ENCODE data around the gene MAN1A1. TPM values are rescaled to one million over a fixed set of nuclear protein-coding genes. Genes with fewer than 3 reads are reported as not detected.

MAN1A1 gene
- total and polyA plus RNA-seq, 2 experiments from 2014 or later: 117 to 245 TPM

DNA sequence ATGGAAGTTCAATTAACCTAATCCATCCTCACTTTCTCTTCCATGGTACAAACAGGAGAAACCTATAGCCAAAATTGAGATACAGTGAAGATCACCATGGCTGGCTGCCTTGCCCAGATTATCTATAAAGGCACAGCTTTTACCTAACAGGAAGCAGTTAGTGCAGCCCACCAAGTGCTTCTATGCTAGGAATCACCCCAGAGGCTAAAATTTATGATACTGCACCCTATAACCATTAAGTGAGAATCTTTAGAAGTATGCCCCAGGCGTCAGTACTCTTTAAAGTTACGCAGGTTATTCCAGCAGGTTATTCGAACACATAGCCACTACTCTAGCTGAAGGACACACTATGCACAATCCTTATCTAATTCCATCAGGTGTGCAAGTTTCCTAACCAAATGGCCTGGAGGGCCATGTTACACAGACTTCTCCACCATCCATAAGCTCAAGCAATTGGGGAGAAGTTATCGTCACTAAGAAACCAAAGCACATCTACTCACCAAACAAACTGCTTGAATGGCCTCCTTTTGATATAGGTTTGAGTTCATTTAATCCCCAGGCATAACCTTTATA, 43.1 kb downstream of the MAN1A1 start:
- no peak overlapping the region for H2AFZ ChIP-seq
- no peaks in the 10 kb centered on the region for H3K27me3 ChIP-seq
- TF ChIP-seq EZH2phosphoT487 (IDR thresholded peaks at IDR 0.05; ENCODE audit: low read depth, severe bottlenecking, unreplicated experiment): no peak
- DNase-seq (ENCODE audit: low spot score): no peak
- H3K27ac ChIP-seq: no peak overlapping the region
- H3K36me3 ChIP-seq (replicated peaks; ENCODE audit: insufficient read depth, low read depth): no peaks in the 10 kb centered on the region
- no peak overlapping the region for H3K4me3 ChIP-seq
- no peak overlapping the region for H3K4me2 ChIP-seq
- WGBS (ENCODE audit: low lambda C conversion rate, missing lambda C conversion rate): 66% methylated on average over 4 of the region's 4 CpGs
- peaks cover 14% of the 10 kb centered on the region for H3K4me1 ChIP-seq (ENCODE audit: insufficient read depth)
- H3K79me2 ChIP-seq: peaks cover 83% of the 10 kb centered on the region
- H3K9me3 ChIP-seq (ENCODE audit: low read depth): no peaks in the 10 kb centered on the region
- no peaks in the 10 kb centered on the region for H3K9me2 ChIP-seq (replicated peaks; ENCODE audit: insufficient read depth)
- H4K20me1 ChIP-seq (ENCODE audit: insufficient read depth, poor library complexity, severe bottlenecking): no peaks in the 10 kb centered on the region

DNA sequence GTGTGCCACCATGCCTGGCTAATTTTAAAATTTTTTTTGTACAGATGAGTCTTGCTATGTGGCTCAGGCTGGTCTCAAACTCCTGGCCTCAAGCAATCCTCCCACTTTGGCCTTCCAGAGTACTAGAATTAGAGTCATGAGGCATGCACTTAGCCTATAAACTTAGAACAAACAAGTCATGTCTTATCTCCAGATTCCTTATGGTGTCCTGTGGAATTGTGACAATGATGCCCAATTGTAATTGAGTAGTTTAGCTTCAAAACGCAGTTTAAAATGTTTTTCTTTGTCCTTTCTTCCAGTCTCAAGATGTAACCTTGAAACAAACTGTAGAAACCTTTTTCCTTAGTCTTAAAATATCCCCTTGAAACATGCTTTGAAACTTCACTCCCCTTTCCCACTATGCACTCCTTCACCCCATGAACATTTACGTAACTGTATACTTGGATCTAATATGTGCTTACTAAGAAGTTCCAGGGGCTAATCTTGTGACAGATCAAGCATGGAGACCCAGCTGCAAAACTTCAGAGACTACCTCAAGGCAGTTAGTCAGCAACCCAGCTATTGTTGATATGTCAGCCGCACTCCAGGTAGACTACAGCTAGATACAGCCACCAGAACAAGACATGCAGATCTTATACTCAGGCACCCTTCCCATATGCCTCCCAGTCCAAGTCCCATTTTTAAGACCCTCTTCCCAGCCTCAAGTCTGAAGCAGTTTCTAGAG, 46.2 kb downstream of the MAN1A1 start:
- TF ChIP-seq EZH2phosphoT487 (IDR thresholded peaks at IDR 0.05; ENCODE audit: low read depth, severe bottlenecking, unreplicated experiment) (no peak), EZH2 (IDR thresholded peaks at IDR 0.05; ENCODE audit: borderline replicate concordance) (no peak)
- TF ChIP-seq, protein P1, sequence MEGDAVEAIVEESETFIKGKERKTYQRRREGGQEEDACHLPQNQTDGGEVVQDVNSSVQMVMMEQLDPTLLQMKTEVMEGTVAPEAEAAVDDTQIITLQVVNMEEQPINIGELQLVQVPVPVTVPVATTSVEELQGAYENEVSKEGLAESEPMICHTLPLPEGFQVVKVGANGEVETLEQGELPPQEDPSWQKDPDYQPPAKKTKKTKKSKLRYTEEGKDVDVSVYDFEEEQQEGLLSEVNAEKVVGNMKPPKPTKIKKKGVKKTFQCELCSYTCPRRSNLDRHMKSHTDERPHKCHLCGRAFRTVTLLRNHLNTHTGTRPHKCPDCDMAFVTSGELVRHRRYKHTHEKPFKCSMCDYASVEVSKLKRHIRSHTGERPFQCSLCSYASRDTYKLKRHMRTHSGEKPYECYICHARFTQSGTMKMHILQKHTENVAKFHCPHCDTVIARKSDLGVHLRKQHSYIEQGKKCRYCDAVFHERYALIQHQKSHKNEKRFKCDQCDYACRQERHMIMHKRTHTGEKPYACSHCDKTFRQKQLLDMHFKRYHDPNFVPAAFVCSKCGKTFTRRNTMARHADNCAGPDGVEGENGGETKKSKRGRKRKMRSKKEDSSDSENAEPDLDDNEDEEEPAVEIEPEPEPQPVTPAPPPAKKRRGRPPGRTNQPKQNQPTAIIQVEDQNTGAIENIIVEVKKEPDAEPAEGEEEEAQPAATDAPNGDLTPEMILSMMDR (IDR thresholded peaks at IDR 0.05; ENCODE audit: poor library complexity): no peak
- DNase-seq (ENCODE audit: low spot score): no peak
- Histone ChIP-seq H3K27me3 (no peaks in the 10 kb centered on the region), H3K4me1 (ENCODE audit: insufficient read depth) (peaks cover 10% of the 10 kb centered on the region), H3K79me2 (peaks cover 86% of the 10 kb centered on the region), H3K9me2 (replicated peaks; ENCODE audit: insufficient read depth) (no peaks in the 10 kb centered on the region), H3K4me3 (no peak overlapping the region), H3K27ac (peak overlapping the region; percentile 13), H3K4me2 (no peak overlapping the region), H3K9me3 (ENCODE audit: low read depth) (no peaks in the 10 kb centered on the region), H4K20me1 (ENCODE audit: insufficient read depth, poor library complexity, severe bottlenecking) (no peaks in the 10 kb centered on the region), H3K36me3 (replicated peaks; ENCODE audit: insufficient read depth, low read depth) (no peaks in the 10 kb centered on the region), H2AFZ (no peak overlapping the region)
- 78% methylated on average over 3 of the region's 3 CpGs for WGBS (ENCODE audit: low lambda C conversion rate, missing lambda C conversion rate)

DNA sequence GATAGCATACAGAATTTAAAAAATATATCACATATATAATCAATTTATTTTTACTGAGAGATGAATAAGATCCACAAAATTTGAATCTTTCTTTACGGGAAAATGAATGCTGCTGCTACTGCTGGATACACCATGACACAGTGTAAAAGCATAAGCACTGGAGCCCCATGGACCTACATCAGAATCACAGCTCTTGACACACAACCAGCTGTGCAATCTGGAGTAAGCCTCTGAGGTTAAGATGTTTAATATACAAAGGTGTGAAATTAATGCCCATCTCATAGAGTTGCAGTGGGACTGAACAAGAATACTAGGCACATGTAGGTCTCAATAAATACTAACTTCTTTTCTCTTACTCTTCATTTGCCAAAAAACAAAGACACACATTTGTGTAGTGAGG, 48.1 kb downstream of the MAN1A1 start:
- no peaks in the 10 kb centered on the region for H3K27me3 ChIP-seq
- WGBS (ENCODE audit: low lambda C conversion rate, missing lambda C conversion rate): 94% methylated on average over 1 of the region's 1 CpG
- no peak for DNase-seq (ENCODE audit: low spot score)
- H2AFZ ChIP-seq: no peak overlapping the region
- H3K4me2 ChIP-seq: no peak overlapping the region
- H3K79me2 ChIP-seq: peaks cover 92% of the 10 kb centered on the region
- no peaks in the 10 kb centered on the region for H3K4me1 ChIP-seq (ENCODE audit: insufficient read depth)
- no peaks in the 10 kb centered on the region for H4K20me1 ChIP-seq (ENCODE audit: insufficient read depth, poor library complexity, severe bottlenecking)
- TF ChIP-seq EZH2phosphoT487 (IDR thresholded peaks at IDR 0.05; ENCODE audit: low read depth, severe bottlenecking, unreplicated experiment): no peak
- no peak for TF ChIP-seq EZH2 (IDR thresholded peaks at IDR 0.05; ENCODE audit: borderline replicate concordance)
- TF ChIP-seq, protein P1 (IDR thresholded peaks at IDR 0.05; ENCODE audit: poor library complexity): no peak
- no peak overlapping the region for H3K4me3 ChIP-seq
- no peaks in the 10 kb centered on the region for H3K36me3 ChIP-seq (replicated peaks; ENCODE audit: insufficient read depth, low read depth)
- H3K9me3 ChIP-seq (ENCODE audit: low read depth): no peaks in the 10 kb centered on the region
- H3K9me2 ChIP-seq (replicated peaks; ENCODE audit: insufficient read depth): no peaks in the 10 kb centered on the region
- no peak overlapping the region for H3K27ac ChIP-seq

DNA sequence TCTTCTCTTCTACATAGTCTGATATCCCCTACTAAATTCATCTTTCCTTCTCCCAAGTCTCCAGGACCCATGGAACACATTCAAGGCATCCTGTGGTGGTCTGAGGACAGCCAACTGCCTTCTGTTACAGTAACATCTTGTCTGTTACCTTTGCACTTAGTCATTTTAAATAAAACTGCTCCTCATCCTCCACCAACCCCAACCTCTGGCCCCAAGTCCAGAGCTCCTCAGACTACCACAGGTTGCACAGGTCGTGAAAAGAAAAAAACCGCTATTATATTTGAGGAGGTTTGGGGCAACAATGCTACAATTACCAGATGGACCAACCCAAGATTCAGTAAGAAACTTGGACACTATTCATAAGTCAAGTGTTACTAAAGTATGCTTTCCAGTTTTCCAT, 49.9 kb downstream of the MAN1A1 start:
- Histone ChIP-seq H3K9me3 (ENCODE audit: low read depth) (no peaks in the 10 kb centered on the region), H3K79me2 (peaks cover 89% of the 10 kb centered on the region)
- TF ChIP-seq, protein P1 (IDR thresholded peaks at IDR 0.05; ENCODE audit: poor library complexity): no peak
- TF ChIP-seq EZH2phosphoT487 (IDR thresholded peaks at IDR 0.05; ENCODE audit: low read depth, severe bottlenecking, unreplicated experiment) (no peak), EZH2 (IDR thresholded peaks at IDR 0.05; ENCODE audit: borderline replicate concordance) (no peak)

More for the DNA sequence above, 49.9 kb downstream of the MAN1A1 start:
- Histone ChIP-seq H3K9me2 (replicated peaks; ENCODE audit: insufficient read depth) (no peaks in the 10 kb centered on the region), H3K36me3 (replicated peaks; ENCODE audit: insufficient read depth, low read depth) (no peaks in the 10 kb centered on the region), H3K27ac (no peak overlapping the region), H3K4me2 (no peak overlapping the region), H3K4me1 (ENCODE audit: insufficient read depth) (no peaks in the 10 kb centered on the region), H2AFZ (no peak overlapping the region), H3K4me3 (no peak overlapping the region), H4K20me1 (ENCODE audit: insufficient read depth, poor library complexity, severe bottlenecking) (no peaks in the 10 kb centered on the region), H3K27me3 (no peaks in the 10 kb centered on the region)
- 98% methylated on average over 2 of the region's 2 CpGs for WGBS (ENCODE audit: low lambda C conversion rate, missing lambda C conversion rate)
- no peak for DNase-seq (ENCODE audit: low spot score)

Data from hepatocyte (in vitro differentiated cells).